Fibroblast of lung (primary cell): ENCODE measurements around the gene TTLL11. TPM values are rescaled to one million over a fixed set of nuclear protein-coding genes. Genes with fewer than 3 reads are reported as not detected.

Experiments used
- DNase-seq, 2 donors: peaks; one replicate each; pipeline versions ENCODE4 v3.0.0 to v3.0.0-alpha.2; 2010; ENCODE audit warnings: low read depth in 2 of 2
- H2AFZ ChIP-seq: 2 replicates; pipeline ENCODE4 v1.5.1; 2012; ENCODE audit warnings: low read length, control low read depth, inconsistent platforms
- H3K27ac ChIP-seq: 2 replicates; pipeline ENCODE4 v1.5.1; 2011; ENCODE audit warnings: low read length, control low read depth; ENCODE audit not compliant: insufficient read depth
- H3K27me3 ChIP-seq: 2 replicates; pipeline ENCODE4 v1.5.1; 2011; ENCODE audit warnings: mild to moderate bottlenecking, low read length; ENCODE audit not compliant: control insufficient read depth, insufficient read depth
- H3K36me3 ChIP-seq: 2 replicates; pipeline ENCODE4 v1.5.1; 2011; ENCODE audit warnings: low read length; ENCODE audit not compliant: control insufficient read depth, insufficient read depth
- H3K4me1 ChIP-seq: 2 replicates; pipeline ENCODE4 v1.5.1; 2011; ENCODE audit warnings: low read length; ENCODE audit not compliant: control insufficient read depth, insufficient read depth; ENCODE audit errors: extremely low read depth
- H3K4me2 ChIP-seq: 2 replicates; pipeline ENCODE4 v1.5.1; 2011; ENCODE audit warnings: low read length, control low read depth; ENCODE audit not compliant: insufficient read depth; ENCODE audit errors: extremely low read depth
- H3K4me3 ChIP-seq, 4 experiments: fragments of 200-600 bp in 1 of 4; sonication (generic) in 1 of 4; replicated peaks in 1 of 4; 2 replicates each; pipeline ENCODE4 v1.5.1; 2011 to 2016; ENCODE audit warnings: low read length in 4 of 4, low read depth in 3 of 4, mild to moderate bottlenecking in 3 of 4, control low read depth in 2 of 4, inconsistent platforms in 1 of 4, mixed read lengths in 1 of 4; ENCODE audit not compliant: insufficient read depth in 1 of 4; ENCODE audit errors: control extremely low read depth in 1 of 4
- H3K79me2 ChIP-seq: 2 replicates; pipeline ENCODE4 v1.5.1; 2012; ENCODE audit warnings: mild to moderate bottlenecking, low read length, inconsistent platforms; ENCODE audit not compliant: control insufficient read depth, insufficient read depth
- H3K9ac ChIP-seq: 2 replicates; pipeline ENCODE4 v1.5.1; 2011; ENCODE audit warnings: mild to moderate bottlenecking, low read length, control low read depth; ENCODE audit not compliant: insufficient read depth
- H3K9me3 ChIP-seq: 2 replicates; pipeline ENCODE4 v1.5.1; 2012; ENCODE audit warnings: low read depth, low read length; ENCODE audit not compliant: control insufficient read depth, insufficient read depth
- H4K20me1 ChIP-seq: 2 replicates; pipeline ENCODE4 v1.5.1; 2011; ENCODE audit warnings: low read length; ENCODE audit not compliant: control insufficient read depth, insufficient read depth; ENCODE audit errors: extremely low read depth
- CTCF ChIP-seq, 2 donors: IDR thresholded peaks in 1 of 2; conservative IDR thresholded peaks in 1 of 2; 1 replicate in 1 of 2; 2 replicates in 1 of 2; pipeline ENCODE4 v1.5.1; 2011 to 2012; ENCODE audit warnings: low read length in 2 of 2, control low read depth in 1 of 2, inconsistent platforms in 1 of 2, low read depth in 1 of 2, mild to moderate bottlenecking in 1 of 2
- EZH2 ChIP-seq: IDR thresholded peaks from 2 replicates; pipeline ENCODE4 v1.5.1; 2012; ENCODE audit warnings: low read length, control low read depth, mild to moderate bottlenecking; ENCODE audit errors: missing control alignments
- polyA plus RNA-seq, 2 donors: library from polyadenylated mRNA; depleted of rRNA in 1 of 2; stranded (reverse) in 1 of 2; unstranded in 1 of 2; fragments of >200 nt; gene quantifications; 2 replicates each; pipeline ENCODE4 v1.2.1, GENCODE V29; 2011 to 2012; ENCODE audit warnings: missing spikeins in 1 of 2
- total RNA-seq: library from RNA; depleted of rRNA; stranded (reverse); fragments of >200 nt; gene quantifications from 2 replicates; pipeline ENCODE4 v1.2.1, GENCODE V29; 2014

TTLL11 gene
- total and polyA plus RNA-seq, 2 donors (not counting 1 experiment from before 2014, with no cell fraction given): 3.9 to 4.8 TPM

GRCh38 chr9:122091682-122092592, 1.2 kb downstream of the TTLL11 start:
- Histone ChIP-seq H2AFZ (no peak overlapping the region), H3K27me3 (peaks cover 4% of the 10 kb centered on the region), H3K27ac (peak overlapping the region; percentile 49), H3K36me3 (no peaks in the 10 kb centered on the region), H3K9me3 (no peaks in the 10 kb centered on the region), H3K9ac (peak overlapping the region; percentile 73), H3K79me2 (peaks cover 24% of the 10 kb centered on the region), H3K4me2 (peak overlapping the region; percentile 92), H4K20me1 (no peaks in the 10 kb centered on the region), H3K4me3 (peak overlapping the region; percentile 71 to 83 (median 78)), H3K4me1 (peaks cover 15% of the 10 kb centered on the region)
- no peak for DNase-seq
- TF ChIP-seq EZH2: no peak
- no peak for TF ChIP-seq CTCF (conservative IDR thresholded peaks at IDR 0.05 in 1 of 2, IDR thresholded peaks at IDR 0.05 in 1 of 2; ENCODE audit: low read depth in 1 of 2, low read length in 2 of 2)

- no peak for DNase-seq
- no peak overlapping the region for H3K4me2 ChIP-seq
- no peaks in the 10 kb centered on the region for H3K27me3 ChIP-seq
- no peak for TF ChIP-seq CTCF (conservative IDR thresholded peaks at IDR 0.05 in 1 of 2, IDR thresholded peaks at IDR 0.05 in 1 of 2; ENCODE audit: low read depth in 1 of 2, low read length in 2 of 2)
- TF ChIP-seq EZH2: no peak
- peaks cover 24% of the 10 kb centered on the region for H3K79me2 ChIP-seq
- peak overlapping the region in 1 of 4 experiments; percentile 83 for H3K4me3 ChIP-seq
- no peak overlapping the region for H2AFZ ChIP-seq
- no peak overlapping the region for H3K27ac ChIP-seq
- H3K9me3 ChIP-seq: no peaks in the 10 kb centered on the region
- no peaks in the 10 kb centered on the region for H3K36me3 ChIP-seq
- no peak overlapping the region for H3K9ac ChIP-seq
- peaks cover 15% of the 10 kb centered on the region for H3K4me1 ChIP-seq
- no peaks in the 10 kb centered on the region for H4K20me1 ChIP-seq
Measured at GRCh38 chr9:122090981-122091380, 2.1 kb downstream of the TTLL11 start.

- Histone ChIP-seq H3K4me3 (no peak overlapping the region), H3K36me3 (no peaks in the 10 kb centered on the region), H2AFZ (no peak overlapping the region), H3K79me2 (peaks cover 24% of the 10 kb centered on the region), H3K27me3 (no peaks in the 10 kb centered on the region), H3K4me2 (no peak overlapping the region), H3K27ac (no peak overlapping the region), H3K4me1 (peaks cover 15% of the 10 kb centered on the region), H3K9me3 (no peaks in the 10 kb centered on the region), H3K9ac (no peak overlapping the region), H4K20me1 (no peaks in the 10 kb centered on the region)
- no peak for DNase-seq
- TF ChIP-seq CTCF (conservative IDR thresholded peaks at IDR 0.05 in 1 of 2, IDR thresholded peaks at IDR 0.05 in 1 of 2; ENCODE audit: low read depth in 1 of 2, low read length in 2 of 2): no peak
- TF ChIP-seq EZH2: no peak
Measured at GRCh38 chr9:122090287-122090883, 2.7 kb downstream of the TTLL11 start.
